CD4-positive, alpha-beta T cell treated with Interleukin-17A for 4 hours (primary cell): ENCODE data around the gene SOX6.

Experiments
- DNase-seq: peaks from one replicate; pipeline ENCODE4 v3.0.0-alpha.2; 2020; ENCODE audit warnings: mixed read lengths

SOX6 gene

DNA sequence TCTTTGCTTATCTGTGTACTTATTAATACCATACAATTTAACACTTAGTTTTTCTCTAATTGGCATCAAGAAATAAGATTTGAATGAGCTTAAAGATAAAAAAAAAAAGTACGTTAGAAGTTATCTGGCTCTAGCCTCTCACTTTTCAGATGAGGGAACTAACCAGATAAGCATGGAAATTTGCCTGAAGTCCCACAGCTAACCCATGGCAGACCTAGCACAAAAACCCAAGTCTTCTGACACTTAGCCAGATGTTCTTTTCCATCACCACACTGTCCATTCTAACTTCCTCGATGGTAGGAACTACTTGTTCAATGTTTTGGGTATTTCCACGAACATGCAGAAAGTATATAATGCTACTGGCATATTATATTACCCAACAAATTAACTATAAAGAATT is 7.4 kb upstream of the SOX6 start:
- DNase-seq: no peak

DNA sequence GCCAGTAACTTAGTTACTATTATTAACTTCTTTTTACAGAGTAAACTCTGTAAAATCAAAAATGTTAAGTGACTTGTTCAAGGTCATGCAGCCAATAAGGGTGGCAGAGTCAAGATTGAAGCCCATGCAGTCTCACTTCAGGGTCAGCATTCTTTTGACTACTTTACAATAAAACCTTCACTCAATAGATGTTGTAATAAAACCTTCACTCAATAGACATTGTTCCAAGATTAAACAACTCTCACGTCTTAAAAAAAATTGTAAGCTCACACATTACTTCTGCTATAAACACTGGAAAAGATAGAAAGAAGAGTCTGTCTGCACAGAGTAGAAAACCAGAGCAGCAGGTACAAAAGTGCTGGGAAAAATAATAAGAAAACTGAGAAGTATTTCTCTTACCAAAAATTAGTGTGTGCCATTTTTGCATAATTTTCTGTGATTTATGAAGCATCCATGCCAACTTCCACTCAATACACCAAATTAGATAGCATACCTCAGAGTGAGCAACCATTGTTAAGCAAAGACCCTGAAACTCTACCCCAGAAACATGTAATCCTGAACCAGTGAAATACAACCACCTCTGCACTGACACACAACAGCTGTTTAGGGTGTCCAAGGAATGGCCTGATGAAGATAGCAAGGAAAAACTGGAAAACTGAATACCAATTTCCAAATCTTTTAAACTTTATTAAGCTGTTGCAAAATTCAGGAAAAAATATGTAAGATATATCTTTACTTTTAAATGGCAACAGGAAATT is 4.9 kb upstream of the SOX6 start:
- no peak for DNase-seq

DNA sequence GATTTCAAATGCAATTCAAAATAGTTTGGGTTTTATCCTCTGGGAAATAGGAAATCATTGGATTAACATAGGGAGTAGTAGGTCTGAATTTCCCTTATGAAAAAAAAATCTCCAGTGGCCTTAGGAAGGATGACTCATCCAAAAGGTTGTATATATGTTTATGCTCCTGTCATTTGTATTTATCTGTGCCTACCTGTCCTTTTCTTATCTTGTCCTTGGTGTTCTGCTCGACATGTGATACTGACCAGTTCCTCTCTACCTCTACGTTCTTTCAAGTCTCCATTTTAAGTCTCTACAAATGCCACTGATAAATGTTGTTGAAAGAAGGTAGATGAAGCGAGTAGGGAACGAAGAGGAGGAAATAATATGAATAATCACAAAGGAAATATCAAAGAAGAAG is 3.0 kb upstream of the SOX6 start:
- no peak for DNase-seq

DNA sequence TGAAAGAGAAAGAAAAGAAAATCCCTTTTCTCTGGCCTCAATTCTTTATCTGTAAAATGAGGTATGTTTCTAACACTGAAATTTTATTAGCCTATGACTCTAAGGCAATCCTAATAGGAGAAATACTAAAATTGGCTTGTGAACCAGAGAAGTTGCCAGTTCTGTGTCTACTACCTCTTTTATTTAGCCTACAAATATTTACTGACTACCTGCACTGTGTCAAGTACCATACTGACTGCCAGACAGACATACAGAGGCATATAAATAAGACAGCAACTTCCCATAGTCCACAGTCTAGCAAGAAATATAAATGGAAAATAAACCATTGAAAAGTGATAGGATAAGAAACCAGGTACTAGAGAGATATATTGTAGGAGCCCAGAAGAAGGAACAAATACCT is 2.4 kb upstream of the SOX6 start:
- DNase-seq: no peak

DNA sequence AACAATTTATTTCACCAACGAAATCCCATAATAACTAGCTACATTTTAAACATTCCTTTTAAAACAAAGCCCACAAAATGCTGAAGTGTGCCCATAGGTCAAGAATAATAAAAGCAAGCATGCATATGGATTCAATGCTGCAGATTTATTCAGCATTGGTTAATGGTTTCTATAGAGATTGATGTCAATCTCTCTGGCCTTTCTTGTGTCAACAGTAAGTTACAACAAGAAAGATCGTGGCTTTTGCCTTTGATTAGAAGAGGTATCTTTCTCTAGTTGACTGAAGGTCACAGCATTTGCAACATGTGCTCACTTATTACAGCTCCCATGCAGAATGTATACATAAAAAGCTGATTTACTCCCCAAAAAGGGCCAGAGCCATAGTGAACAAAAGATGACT is 1.4 kb upstream of the SOX6 start:
- DNase-seq: no peak

DNA sequence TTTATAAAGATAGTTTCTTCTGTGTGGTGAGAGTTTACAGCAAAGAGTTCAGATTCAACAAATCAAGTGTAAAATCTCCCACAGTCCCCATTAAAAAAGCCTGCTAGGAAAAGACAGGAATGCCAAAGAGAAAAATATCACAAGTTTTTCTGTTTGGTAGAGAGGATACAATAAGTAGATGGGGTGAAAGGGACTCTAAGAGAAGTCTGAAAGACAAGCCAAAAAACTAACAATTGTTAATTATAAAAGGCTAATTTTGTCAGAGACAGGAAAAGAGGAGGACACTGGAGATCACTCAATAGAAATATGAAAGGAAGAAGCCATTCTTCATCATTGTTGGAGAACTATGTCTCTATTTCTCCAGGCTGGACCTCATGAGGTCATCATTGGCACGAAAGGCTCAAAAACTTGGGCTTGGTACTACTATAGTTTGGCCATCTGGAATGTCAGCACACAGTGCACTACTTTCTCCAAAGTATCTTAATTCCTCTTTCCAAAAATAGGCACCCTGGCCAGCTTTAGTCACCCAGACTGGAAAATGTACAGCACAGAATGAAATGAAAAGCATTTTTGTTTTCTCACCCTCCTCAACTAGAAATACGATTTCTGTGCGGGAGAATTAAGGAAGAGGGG is 531 bp upstream of the SOX6 start:
- no peak for DNase-seq

DNA sequence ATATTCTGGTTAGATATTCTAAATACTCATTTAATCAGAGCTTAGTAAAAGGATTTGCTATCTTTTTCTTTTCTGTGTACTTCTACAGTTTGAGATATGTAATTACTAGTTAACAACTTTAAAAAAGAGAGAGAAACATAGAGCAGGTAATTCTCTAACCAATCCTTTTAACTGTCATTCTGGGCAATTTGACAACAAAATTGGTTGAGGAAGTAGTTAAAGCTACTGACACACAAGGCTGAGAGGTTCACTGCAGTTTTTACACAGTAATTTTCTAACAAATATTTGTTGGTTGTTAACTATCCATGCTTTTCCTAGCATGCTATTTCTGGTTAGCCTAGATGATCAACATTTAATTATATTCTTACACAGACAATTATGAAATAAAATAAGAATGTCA is 3.6 kb downstream of the SOX6 start:
- DNase-seq: no peak

DNA sequence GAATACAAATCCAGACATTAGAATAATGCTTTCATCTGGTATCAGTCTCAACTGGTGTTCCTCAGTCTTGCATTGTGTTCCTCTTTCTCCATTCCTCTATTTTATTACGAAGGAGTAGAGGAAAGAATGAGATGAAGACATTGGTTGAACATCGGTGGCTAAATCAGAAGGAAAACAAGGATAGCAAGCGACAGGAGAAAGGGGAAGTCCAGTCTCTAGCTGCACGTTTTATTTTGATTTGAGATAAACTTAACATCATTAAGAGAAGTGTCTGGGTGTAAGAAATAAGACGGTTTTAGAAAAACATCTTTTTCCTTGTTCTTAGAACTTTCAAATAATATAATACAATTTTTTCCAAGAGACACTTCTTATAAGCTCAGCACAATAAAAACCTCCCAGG is 6.2 kb downstream of the SOX6 start:
- DNase-seq: no peak

DNA sequence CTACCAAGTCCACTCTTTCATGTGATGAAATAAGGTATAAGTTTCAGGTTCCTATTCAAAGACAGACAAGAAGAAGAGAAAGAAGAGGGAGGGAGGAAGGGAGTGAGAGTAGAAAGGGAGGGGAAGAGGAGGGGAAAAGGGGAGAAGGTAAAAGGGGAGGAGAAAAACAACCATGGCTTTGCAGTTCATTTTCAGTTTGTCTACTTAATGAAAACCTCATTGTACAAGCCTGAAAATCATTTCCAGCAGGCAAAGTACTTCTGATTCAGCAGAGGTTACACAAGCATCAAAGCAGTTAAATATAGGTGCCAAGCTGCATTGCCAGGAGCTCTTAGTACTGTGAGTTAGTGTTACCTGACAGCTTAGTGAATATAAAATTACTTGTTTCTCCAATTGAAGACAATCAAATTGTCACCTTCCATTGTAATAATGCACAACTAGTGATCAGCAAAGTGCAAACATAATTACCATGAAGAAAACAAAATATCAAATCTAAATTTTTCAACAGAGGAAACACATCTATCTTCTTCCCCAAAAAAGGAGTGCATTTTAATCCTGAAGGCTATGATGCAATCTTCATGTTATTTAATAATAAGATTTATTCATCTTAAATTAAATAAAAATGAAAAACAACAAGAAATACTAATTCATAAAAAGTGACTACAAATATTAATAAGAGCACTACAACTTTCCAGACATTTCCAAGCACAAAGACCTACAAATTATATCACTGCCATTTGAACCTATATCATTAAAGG is 8.2 kb downstream of the SOX6 start:
- no peak for DNase-seq

DNA sequence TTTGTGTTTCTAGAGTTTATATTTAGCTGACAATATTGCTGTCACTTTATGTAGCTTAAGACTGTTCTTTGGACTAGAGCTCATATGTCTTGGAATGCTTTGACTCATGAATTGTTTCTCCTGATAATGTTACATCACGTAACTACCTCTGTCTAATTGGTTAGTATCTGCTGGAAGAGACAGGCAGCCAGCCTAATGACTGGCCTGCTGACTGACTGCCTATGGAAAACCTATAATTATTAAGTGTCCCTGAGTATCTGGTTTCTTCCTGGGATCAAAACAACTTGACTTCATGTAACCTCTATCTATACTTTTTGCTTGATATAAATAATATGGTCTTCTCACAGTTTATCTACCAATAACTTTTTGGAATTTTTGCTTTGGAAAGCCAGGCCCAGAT is 9.4 kb downstream of the SOX6 start:
- DNase-seq: no peak

DNA sequence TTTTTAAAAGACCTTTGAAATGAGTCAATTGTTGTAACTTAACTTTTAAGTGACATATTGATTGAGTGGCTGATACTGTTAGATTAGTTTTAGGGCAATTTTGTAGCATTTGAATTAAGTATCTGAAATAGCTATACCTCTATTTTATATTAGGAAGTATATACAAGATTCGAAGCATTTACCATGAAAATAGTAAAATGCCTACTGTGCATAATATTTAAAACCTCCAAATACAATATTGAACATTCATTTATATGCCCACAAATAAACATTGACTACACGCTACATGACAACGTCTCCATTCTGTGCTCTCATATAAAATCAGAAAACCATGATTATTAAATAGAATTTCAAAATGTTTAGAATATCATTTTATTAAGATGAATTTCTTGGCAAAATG is 14.5 kb downstream of the SOX6 start:
- no peak for DNase-seq

DNA sequence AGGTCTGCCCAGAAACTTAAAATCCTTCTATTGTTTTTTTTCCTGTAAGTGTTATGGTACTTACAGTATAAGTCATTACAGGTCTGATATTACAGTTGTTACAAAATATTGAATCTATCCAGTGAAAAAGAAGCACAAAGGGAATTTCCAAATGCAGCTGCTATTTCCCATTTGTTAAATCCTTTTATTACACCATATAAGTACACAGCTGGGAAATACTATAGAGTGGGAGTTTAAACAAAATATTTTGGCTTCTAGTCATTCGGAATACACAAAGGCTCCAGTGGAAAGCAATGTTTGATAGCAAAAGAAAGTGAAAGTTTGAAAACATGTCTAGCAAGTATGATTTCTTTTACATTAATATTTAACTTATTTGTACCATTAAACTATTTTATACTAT is 18.0 kb downstream of the SOX6 start:
- DNase-seq: no peak

DNA sequence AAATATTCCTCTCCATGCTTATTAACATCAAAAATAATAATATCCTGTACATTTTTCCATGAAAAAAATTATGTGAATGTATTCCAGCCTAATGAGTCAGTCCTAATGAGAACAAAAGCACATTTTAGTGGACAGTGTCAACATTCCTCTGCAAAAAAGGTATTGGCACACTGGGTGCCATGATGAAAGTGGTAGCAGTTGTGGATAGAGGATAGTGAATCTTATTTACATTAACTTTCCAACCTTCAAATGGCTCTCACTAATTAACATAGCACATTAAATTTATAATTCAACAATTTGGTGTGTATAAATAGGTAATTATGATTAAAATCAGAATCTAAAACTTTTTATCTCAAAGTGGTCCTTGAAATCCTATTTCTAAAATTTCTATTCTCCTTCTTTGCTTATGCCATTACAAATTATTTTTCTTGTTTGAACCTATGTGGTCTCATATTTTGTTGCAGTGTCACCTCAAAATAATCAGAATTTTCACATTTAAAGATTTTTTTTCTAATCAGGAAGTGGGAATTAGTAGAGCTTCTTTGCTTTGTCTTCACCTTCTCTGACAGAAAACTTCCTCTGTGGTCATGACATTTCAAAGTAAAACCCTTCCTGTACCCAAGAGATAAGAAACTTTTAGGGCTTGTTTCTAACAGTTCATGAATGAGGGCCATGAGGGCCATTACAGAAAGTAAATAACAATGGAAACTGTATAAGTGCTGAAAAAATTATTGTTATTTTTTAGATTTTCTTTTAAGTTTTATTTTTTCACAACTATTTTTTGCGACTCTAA is 18.7 kb downstream of the SOX6 start:
- DNase-seq: no peak

DNA sequence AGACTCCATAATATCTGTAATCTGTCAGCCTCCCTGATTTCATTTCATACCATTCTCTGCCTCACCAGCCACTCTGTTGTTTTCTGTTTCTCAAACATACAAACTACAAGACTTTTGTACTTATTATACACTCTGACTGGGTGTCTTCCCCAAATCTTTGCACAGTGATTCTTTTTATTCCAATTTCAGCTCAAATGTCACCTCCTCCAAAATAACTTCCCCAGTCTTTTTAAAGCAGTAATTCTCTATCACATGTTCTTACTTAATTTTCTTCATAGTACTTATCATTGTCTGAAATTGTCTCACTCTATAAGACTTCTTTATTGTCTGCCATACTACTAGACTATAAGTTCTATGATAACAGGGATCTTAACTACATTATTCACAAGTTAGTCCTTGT is 19.6 kb downstream of the SOX6 start:
- DNase-seq: no peak

DNA sequence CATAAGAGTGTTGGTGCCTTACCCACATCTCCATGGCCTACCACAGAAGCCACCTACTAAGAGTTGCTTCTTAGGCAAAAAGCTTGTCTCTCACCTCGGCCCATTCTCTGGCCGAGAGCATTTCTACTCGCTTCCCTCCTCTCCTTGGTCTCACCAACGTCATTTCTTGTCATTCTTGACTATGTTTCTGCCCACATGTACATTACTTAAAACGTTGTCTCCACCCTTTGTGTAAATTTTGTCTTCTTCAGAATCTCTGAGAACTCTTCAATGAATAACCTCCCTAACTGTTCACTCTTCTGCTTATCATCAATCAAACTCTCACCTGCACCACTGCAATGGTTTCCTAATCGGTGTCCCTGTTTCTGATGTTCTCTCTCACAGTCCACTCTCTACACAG is 20.1 kb downstream of the SOX6 start:
- DNase-seq: no peak

DNA sequence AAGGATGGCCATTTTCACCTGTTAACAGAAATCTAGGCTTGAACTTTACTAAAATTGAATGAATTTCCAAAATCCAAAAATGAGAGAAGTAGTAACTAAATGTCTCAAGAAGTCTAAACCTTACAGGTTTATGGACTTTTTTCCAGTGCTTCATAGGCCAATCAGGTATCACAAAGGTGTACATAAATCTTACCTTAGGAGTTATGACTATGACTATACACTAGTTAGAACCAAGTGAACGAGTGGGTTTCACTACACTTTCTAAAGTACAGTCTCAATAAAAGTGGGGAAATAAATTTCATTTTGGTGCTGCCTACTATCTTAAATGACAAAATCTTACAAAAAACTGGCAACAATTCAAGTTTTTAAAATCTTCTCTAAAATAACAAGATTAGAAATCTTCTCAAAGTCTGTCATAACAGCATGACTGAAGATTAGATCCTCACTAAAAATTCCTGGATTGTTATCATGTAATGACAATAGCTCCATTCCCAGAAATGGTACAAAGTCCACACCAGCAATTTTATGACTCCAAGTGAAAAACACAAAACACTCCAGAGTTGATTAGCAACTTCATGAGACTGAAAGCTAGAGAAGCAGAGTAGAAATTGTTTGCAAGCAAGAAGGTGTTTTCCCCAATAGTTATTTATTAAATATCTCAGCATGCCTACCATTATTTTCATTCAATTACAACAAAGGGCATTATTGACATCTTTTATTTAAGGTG is 20.9 kb downstream of the SOX6 start:
- DNase-seq: no peak

DNA sequence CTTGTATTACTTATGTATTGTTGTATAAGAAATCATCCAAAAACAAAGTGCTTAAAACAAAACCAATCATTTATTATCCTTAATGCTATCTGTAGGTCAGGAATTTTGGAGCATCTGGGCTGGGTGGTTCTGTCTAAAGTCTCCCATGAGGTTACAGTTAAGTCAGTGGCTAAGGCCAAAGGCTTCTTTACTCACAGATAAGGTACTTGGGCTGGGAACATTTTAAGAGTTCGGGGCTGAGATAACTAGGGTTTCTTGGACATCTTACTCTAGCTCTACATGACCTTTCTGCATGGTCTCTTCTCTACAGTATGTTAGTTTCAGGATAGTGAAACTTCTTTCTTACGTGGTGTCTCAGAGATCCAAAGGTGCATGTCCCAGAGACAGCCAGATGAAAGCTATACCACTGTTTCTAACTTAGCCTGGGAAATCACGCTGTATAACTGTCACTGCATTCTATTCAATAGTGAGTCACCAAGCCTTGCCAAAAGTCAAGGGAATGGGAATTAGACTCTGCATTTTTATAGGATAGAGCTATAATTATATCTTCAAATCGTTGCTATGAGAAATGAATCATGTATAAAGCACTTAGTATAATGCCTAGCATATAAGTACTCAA is 29.6 kb downstream of the SOX6 start:
- no peak for DNase-seq

DNA sequence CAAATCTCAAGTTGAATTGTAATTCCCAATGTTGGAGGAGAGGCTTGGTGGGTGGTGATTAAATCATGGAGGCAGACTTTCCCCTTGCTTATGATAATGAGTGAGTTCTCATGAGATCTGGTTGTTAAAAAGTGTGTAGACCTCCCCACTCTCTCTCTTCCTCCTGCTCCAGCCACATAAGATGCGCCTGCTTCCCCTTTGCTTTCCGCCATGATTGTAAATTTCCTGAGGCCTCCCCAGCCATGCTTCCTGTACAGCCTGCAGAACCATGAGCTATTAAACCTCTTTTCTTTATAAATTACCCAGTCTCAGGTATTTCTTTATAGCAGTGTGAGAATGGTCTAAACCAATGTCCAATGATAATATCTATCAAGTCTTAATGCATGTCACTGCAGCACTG is 34.2 kb downstream of the SOX6 start:
- no peak for DNase-seq

DNA sequence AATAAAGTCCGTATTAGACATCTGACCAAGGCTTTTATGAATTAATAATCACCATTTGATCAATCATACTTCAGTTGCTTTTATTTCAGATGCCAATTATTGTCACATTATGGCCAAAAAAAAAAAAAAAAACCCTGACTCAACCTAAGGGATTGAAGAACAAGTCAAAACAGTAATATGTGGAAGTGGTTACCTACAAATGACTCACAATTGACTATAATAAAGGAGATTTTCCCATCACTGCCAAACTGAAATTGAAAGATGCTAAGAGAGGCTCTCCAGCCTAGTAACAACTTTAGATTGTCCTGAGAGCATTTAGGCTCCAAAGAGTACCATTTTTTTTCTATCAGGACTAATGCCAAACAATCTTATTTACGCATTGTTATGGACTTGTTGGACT is 35.2 kb downstream of the SOX6 start:
- DNase-seq: no peak

DNA sequence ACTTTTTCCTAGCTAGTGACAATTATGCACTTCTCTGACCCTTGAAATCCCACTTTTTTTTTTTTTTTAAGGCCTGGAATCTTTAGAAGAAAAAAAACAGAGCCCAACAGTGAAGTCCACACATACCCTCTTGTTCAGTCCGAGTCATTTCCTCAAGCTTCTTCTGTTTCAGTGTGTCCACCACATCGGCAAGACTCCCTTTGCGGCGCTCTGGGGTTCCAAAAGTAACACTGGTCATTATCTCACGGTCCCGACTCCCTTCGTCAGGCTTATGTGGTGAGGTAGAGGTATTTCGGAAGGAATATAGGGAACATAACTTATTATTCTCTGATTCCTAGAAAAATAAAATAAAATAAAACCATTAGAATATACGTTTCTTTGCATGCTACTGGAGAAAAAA is 38.0 kb downstream of the SOX6 start:
- no peak for DNase-seq

DNA sequence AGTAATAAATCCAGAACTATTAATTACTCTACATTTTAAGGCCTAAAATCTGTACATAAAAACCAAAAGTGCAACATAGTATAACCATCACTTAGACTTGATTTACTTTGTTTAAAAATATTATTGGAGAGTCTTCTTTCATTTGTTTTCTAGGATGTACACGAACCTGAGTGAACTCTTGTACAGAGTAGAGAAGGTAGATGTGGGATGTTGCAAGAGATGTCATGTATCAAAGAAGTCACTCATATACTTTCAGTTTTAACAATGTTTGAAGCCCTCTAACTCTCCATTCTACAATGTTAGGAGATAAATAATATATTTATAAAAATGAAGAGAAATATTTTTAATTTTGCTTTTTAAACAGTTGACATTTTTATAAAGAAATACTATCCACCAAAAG is 38.6 kb downstream of the SOX6 start:
- DNase-seq: no peak

DNA sequence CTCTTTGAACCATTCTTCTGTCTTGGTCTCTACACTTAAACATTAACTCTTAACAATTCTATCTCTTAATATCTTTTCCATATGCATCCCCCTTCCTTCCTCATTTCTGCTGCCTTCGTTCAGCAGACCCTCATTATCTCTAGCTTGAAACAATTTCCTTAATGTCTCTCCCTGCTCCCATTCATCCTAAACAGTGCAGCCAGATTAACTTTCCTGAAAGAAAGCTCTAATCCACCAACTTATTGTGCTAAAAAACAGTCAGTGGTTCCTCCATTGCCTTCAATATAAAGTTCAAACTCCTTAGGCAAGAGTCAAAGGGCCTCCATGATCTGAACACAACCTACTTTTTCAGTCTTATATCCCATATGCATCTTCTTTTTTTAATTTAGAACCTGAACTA is 42.5 kb downstream of the SOX6 start:
- DNase-seq: no peak
